ENCODE data around the gene SCN4A.
"Not testable (repeated sequence)": the region's sequence is repeated elsewhere in the genome, so short reads cannot be mapped to it uniquely, and the experiment has no call there.

- not testable (repeated sequence) for TF ChIP-seq CTCF, EP300 (IDR thresholded peaks at IDR 0.05)
These were observed 52.7 kb downstream of the SCN4A start for GRCh38 chr17:63920050-63920449.

Measured in esophagus muscularis mucosa (tissue), 3 donors.